GM12891 (cell line): ENCODE measurements around the gene NT5C3A.
"Not testable (repeated sequence)": the region's sequence is repeated elsewhere in the genome, so short reads cannot be mapped to it uniquely, and the experiment has no call there.

ENCODE experiments used
- DNase-seq: peaks from one replicate; pipeline ENCODE4 v3.0.0; 2011; ENCODE audit warnings: low spot score; ENCODE audit not compliant: insufficient read length
- FAIRE-seq: peaks from 2 replicates; lab custom pipeline; 2011; peaks lifted over from hg19 to GRCh38; lab: Jason Lieb, UNC
- PAX5 ChIP-seq: IDR thresholded peaks from 2 replicates; pipeline ENCODE4 v1.6.1; 2011; ENCODE audit warnings: low read length, moderate library complexity, mild to moderate bottlenecking; ENCODE audit not compliant: insufficient read depth, severe bottlenecking
- POLR2A ChIP-seq: IDR thresholded peaks from 2 replicates; pipeline ENCODE4 v1.6.1; 2011; ENCODE audit warnings: low read depth, low read length, control low read depth
- POLR2AphosphoS5 ChIP-seq: IDR thresholded peaks from 2 replicates; pipeline ENCODE4 v1.6.1; 2011; ENCODE audit warnings: low read depth, low read length, control low read depth
- POU2F2 ChIP-seq: IDR thresholded peaks from 2 replicates; pipeline ENCODE4 v1.6.1; 2011; ENCODE audit warnings: low read depth, mild to moderate bottlenecking, control low read depth, low read length, moderate library complexity
- SPI1 ChIP-seq: IDR thresholded peaks from 2 replicates; pipeline ENCODE4 v1.6.1; 2011; ENCODE audit warnings: low read depth, low read length, control low read depth
- TAF1 ChIP-seq: IDR thresholded peaks from 2 replicates; pipeline ENCODE4 v1.6.1; 2011; ENCODE audit warnings: low read depth, low read length, control low read depth

The NT5C3A gene

GRCh38 chr7:33012364-33012763 lies 50.2 kb downstream of the NT5C3A start:
- TF ChIP-seq PAX5 (no peak), POLR2AphosphoS5 (no peak), POU2F2 (no peak), POLR2A (no peak), SPI1 (no peak), TAF1 (no peak)
- no peak for FAIRE-seq
- DNase-seq = no peak

GRCh38 chr7:33009734-33010133 lies 52.8 kb downstream of the NT5C3A start:
- FAIRE-seq = no peak
- no peak for DNase-seq
- TF ChIP-seq TAF1 (no peak), POU2F2 (no peak), PAX5 (no peak), POLR2AphosphoS5 (no peak), POLR2A (no peak), SPI1 (no peak)

- DNase-seq, FAIRE-seq: not testable (repeated sequence)
Observed at GRCh38 chr7:33005690-33006089, 56.9 kb downstream of the NT5C3A start.

GRCh38 chr7:33005193-33005592 lies 57.4 kb downstream of the NT5C3A start:
- not testable (repeated sequence) for DNase-seq, FAIRE-seq

- FAIRE-seq, DNase-seq: not testable (repeated sequence)
Observed at GRCh38 chr7:33004104-33004616, 58.4 kb downstream of the NT5C3A start.

GRCh38 chr7:33003111-33003510 lies 59.5 kb downstream of the NT5C3A start:
- DNase-seq, FAIRE-seq: not testable (repeated sequence)

GRCh38 chr7:32999380-32999779 lies 63.2 kb downstream of the NT5C3A start:
- FAIRE-seq, DNase-seq: not testable (repeated sequence)

- FAIRE-seq, DNase-seq: not testable (repeated sequence)
Observed at GRCh38 chr7:32998361-32999171, 64.0 kb downstream of the NT5C3A start.

- peak; percentile 13 for FAIRE-seq
Observed at GRCh38 chr7:32997956-32998355, 64.6 kb downstream of the NT5C3A start.

GRCh38 chr7:32992750-32993149 lies 69.8 kb downstream of the NT5C3A start:
- peak; percentile 33 for FAIRE-seq
- DNase-seq = not testable (repeated sequence)

More at GRCh38 chr7:32997956-32998355, 64.6 kb downstream of the NT5C3A start:
- not testable (repeated sequence) for DNase-seq

GRCh38 chr7:32991975-32992700 lies 70.4 kb downstream of the NT5C3A start:
- not testable (repeated sequence) for FAIRE-seq

GRCh38 chr7:32991068-32991585 lies 71.4 kb downstream of the NT5C3A start:
- not testable (repeated sequence) for DNase-seq, FAIRE-seq

More at GRCh38 chr7:32991975-32992700, 70.4 kb downstream of the NT5C3A start:
- not testable (repeated sequence) for DNase-seq

- peak; percentile 16 for FAIRE-seq
- not testable (repeated sequence) for DNase-seq
Observed at GRCh38 chr7:32988148-32988547, 74.4 kb downstream of the NT5C3A start.

- FAIRE-seq = not testable (repeated sequence)
Observed at GRCh38 chr7:32979902-32980301, 82.7 kb downstream of the NT5C3A start.

GRCh38 chr7:32979246-32979645 lies 83.3 kb downstream of the NT5C3A start:
- not testable (repeated sequence) for DNase-seq, FAIRE-seq

More at GRCh38 chr7:32979902-32980301, 82.7 kb downstream of the NT5C3A start:
- DNase-seq = not testable (repeated sequence)

- FAIRE-seq, DNase-seq: not testable (repeated sequence)
Observed at GRCh38 chr7:32977159-32977558, 85.4 kb downstream of the NT5C3A start.

- not testable (repeated sequence) for DNase-seq, FAIRE-seq
Observed at GRCh38 chr7:32971967-32972366, 90.6 kb downstream of the NT5C3A start.
